Fibroblast of pulmonary artery (primary cell): ENCODE data around the gene TTLL11.
"Not testable (repeated sequence)": the region's sequence is repeated elsewhere in the genome, so short reads cannot be mapped to it uniquely, and the experiment has no call there.

ENCODE experiments used
- DNase-seq: peaks from one replicate; pipeline ENCODE4 v3.0.0-alpha.2; 2010; ENCODE audit warnings: low read depth
- H3K4me3 ChIP-seq: replicated peaks from 2 replicates; pipeline ENCODE4 v1.5.1; 2011; ENCODE audit warnings: low read depth, mild to moderate bottlenecking, control low read depth, low read length, moderate library complexity
- CTCF ChIP-seq: IDR thresholded peaks from 2 replicates; pipeline ENCODE4 v1.5.1; 2011; ENCODE audit warnings: mild to moderate bottlenecking, control low read depth, low read length, inconsistent platforms; ENCODE audit errors: missing control alignments

TTLL11 gene

DNA sequence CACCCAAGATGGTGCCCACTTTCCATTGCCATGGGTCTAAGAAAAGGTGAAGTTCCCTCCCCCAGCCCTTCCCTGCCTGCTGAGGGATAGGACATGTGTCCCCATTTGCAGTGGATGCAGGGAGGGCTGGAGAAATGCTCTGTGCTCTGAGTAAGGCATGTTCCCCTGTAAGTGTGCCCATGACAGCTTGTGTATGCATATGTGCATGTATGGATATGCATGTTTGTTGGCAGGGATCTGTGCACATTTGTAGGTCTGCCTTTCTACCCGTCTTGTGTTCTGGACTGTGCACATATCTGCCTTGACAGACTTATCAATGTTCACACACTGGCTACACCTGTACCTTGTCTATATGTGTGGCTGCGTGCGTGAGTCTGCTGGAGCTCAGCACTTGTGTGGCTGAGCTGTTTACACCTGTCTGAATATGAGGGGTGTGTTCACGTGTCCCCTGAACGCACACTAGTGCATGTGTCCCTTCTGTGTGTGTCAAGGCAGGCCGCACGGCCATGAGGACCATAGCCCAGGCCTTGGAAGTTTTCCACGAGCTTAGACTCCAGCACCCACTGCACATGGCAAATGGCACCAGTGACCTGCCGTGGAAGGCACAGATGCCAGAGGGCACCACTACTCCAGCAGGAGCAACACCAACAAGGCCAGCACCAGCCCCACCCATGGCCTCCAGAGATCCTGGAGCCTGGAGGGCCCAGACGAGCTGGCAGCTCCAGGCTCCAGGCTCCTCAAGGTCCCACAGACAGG lies 27.4 kb upstream of the TTLL11 start:
- TF ChIP-seq CTCF = no peak
- H3K4me3 ChIP-seq = no peak overlapping the region
- no peak for DNase-seq

DNA sequence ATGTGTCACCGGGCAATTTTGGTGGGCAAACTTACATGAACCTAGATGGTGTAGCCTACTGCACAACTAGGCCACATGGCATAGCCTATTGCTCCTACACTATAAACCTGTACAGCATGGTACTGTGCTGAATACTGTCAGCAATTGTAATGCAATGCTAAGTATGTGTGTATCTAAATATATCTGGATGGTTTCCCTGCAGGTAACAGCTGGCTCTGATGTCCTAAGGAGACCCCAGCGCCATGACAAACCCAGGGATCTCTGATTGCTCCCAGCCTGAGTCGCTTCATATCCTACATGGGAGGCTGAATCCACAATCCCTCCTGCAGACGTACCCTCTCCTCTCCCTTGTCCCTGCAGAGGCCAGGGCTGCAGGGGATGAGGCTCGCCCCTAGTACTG lies 26.6 kb upstream of the TTLL11 start:
- H3K4me3 ChIP-seq = no peak overlapping the region
- TF ChIP-seq CTCF = no peak

GRCh38 chr9:122119166-122119521 lies 26.0 kb upstream of the TTLL11 start:
- no peak overlapping the region for H3K4me3 ChIP-seq
- DNase-seq = no peak
- no peak for TF ChIP-seq CTCF

More for the DNA sequence above, 26.6 kb upstream of the TTLL11 start:
- DNase-seq = no peak

DNA sequence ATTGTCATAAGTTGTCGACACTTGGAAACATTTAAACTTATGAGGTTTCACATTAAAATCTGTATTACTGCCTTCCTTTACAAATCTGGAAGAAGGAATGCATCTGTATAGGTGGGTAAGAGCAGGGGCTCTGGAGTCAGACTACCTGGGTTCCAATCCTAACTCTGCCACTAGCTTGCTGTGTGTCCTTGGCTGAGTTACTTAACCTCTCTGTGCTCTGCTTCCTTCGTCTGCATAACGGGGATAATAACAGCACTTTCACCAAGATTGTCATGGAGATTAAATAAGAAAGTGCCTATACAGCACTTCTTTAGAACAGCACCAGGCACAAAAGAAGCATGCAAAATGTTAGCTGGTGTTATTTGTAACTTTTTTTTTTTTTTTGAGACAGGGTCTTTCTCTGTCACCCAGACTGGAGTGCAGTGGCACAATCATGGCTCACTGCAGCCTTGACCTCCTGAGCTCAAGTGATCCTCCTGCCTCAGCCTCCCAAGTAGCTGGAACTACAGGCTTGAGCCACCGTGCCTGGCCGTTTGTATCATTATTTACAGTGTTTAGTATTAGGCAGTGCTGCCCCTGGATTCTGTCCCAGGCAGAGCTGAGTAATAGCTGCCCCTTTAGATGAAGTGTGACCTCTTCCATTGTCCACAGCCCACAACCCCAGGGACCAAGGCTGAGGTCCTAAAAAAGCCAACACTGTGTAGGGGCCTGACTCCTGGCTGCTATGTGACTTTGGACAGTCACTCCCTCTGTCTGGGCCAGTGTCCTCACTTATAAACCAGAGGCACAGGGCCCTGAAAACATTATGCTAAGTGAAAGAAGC lies 25.4 kb upstream of the TTLL11 start:
- DNase-seq = peak; percentile 13
- H3K4me3 ChIP-seq = no peak overlapping the region
- no peak for TF ChIP-seq CTCF

DNA sequence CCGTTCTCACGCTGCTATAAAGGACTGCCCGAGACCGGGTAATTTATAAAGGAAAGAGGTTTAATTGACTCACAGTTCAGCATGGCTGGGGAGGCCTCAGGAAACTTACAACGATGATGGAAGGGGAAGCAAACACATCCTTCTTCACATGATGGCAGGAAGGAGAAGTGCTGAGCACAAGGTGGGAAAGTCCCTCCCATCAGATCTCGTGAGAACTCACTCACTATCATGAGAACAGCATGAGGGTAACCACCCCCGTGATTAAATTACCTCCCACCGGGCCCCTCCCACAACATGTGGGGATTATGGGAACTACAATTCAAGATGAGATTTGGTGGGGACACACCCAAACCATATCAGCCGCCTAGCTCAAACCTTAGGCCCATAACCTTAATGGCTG lies 24.1 kb upstream of the TTLL11 start:
- not testable (repeated sequence) for DNase-seq, H3K4me3 ChIP-seq

DNA sequence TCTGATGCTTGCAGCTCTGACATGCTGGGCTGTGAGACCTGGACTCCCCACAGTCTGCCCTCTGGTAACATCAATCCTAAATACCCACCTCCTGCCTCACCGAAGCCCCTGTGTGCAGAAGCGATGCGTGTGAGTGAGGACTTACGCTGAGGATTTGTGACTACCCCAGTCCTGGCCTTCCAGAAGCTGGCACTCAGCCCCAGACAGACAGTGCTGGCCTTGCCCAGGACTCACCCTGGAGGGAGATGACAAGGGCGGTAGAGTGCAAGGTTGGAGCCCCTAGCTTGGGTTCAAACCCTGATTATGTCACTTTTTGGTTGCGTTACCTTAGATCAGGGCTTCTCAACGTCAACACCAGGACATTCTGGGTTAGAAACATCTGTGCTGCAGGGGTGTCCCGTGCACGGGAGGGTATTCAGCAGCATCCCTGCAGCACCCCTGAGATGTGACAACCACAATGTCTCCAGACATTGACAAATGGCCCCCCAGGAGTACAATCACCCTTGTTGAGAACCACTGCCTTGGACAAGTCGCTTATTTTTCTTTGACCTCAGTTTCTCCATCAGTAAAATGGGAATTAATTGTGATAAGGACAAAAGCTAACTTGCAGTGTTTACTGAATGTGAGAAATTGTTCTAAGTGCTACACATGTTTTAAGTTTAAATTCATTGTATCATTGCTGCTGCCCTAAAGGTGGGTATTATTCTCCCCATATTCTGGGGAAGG lies 23.5 kb upstream of the TTLL11 start:
- TF ChIP-seq CTCF = no peak
- H3K4me3 ChIP-seq = no peak overlapping the region

GRCh38 chr9:122116040-122116439 lies 22.9 kb upstream of the TTLL11 start:
- no peak for DNase-seq
- no peak for TF ChIP-seq CTCF
- no peak overlapping the region for H3K4me3 ChIP-seq

More for the DNA sequence above, 23.5 kb upstream of the TTLL11 start:
- DNase-seq = no peak
